ENCODE results near the gene GP1BB. TPM values are rescaled to one million over a fixed set of nuclear protein-coding genes. Genes with fewer than 3 reads are reported as not detected.

Gene GP1BB
- total and polyA plus RNA-seq, 2 donors (not counting 3 experiments of a cell fraction or from before 2014, with no cell fraction given) = 1.7 to 6.2 TPM

- ChIA-PET POLR2A (no interaction called here), CTCF (interaction anchor here (0.5 to 5.5 kb wide), 73 partner anchors 9 to 430 kb away, joined by 3 to 372 read pairs (median 6); partner anchors contain the start of genes COMT, GNB1L, RTL10 and TANGO2)
- no peak overlapping the region for H3K9ac ChIP-seq (replicated peaks; ENCODE audit: extremely low read depth, insufficient read depth, low read length)
- no peak for DNase-seq (ENCODE audit: low read depth, low spot score)
- no peak for FAIRE-seq
- no TSS peak for BruUV-seq (replicated peaks)
- H3K4me1 ChIP-seq (ENCODE audit: control insufficient read depth, extremely low read depth, insufficient read depth, low read length) = peaks cover 3% of the 10 kb centered on the region
- intact Hi-C loops (cut with micrococcal nuclease) (loop anchor here (1.0 to 2.0 kb wide), 6 partner anchors 37 to 283 kb away; partner anchors contain the start of genes GNB1L and RTL10), dilution Hi-C loops (cut with MboI; ENCODE audit: extremely low pct_ligation_motif_present, low sequenced_read_pairs) (no loop called here)
- no peaks in the 10 kb centered on the region for H3K79me2 ChIP-seq (ENCODE audit: control insufficient read depth, insufficient read depth, low read length)
- no peaks in the 10 kb centered on the region for H3K9me3 ChIP-seq (replicated peaks; ENCODE audit: control insufficient read depth, insufficient read depth, low read length)
- peak overlapping the region; percentile 90 for H2AFZ ChIP-seq (ENCODE audit: low read depth, low read length)
- no peak overlapping the region for H3K4me2 ChIP-seq (ENCODE audit: insufficient read depth, low read length)
- no peak for TF ChIP-seq POLR2A (IDR thresholded peaks at IDR 0.05; ENCODE audit: low read depth, low read length)
- TF ChIP-seq EZH2 (IDR thresholded peaks at IDR 0.05; ENCODE audit: borderline replicate concordance, low read depth, low read length, severe bottlenecking) = no peak
- TF ChIP-seq, protein P1, sequence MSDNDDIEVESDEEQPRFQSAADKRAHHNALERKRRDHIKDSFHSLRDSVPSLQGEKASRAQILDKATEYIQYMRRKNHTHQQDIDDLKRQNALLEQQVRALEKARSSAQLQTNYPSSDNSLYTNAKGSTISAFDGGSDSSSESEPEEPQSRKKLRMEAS (IDR thresholded peaks at IDR 0.05; ENCODE audit: insufficient read depth, insufficient read length) = no peak
- TF ChIP-seq GATA2 (IDR thresholded peaks at IDR 0.05; ENCODE audit: insufficient read depth, insufficient read length, low read depth, low read length) = no peak
- TF ChIP-seq POLR2AphosphoS5 (IDR thresholded peaks at IDR 0.05; ENCODE audit: insufficient read depth, low read depth, low read length) = no peak
- no peak for TF ChIP-seq MYC (IDR thresholded peaks at IDR 0.05; ENCODE audit: low read depth, low read length)
- TF ChIP-seq CTCF (IDR thresholded peaks at IDR 0.05; ENCODE audit: extremely low read depth in 1 of 2, insufficient read depth in 1 of 2, low read depth in 1 of 2, low read length in 2 of 2) = no peak
- TF ChIP-seq FOS (IDR thresholded peaks at IDR 0.05; ENCODE audit: borderline replicate concordance, insufficient read depth, low read length) = no peak
- TF ChIP-seq JUN (IDR thresholded peaks at IDR 0.05; ENCODE audit: borderline replicate concordance, insufficient read depth, insufficient read length, low read depth) = no peak
- H3K36me3 ChIP-seq (ENCODE audit: control insufficient read depth in 2 of 2, extremely low read depth in 1 of 2, insufficient read depth in 2 of 2, low read length in 2 of 2) = no peaks in the 10 kb centered on the region
- H4K20me1 ChIP-seq (replicated peaks; ENCODE audit: control insufficient read depth, extremely low read depth, insufficient read depth, low read length) = no peaks in the 10 kb centered on the region
- no peaks in the 10 kb centered on the region for H3K27me3 ChIP-seq (ENCODE audit: control insufficient read depth in 2 of 2, insufficient read depth in 2 of 2, low read length in 2 of 2)
- H3K4me3 ChIP-seq (replicated peaks in 1 of 3; ENCODE audit: insufficient read depth in 1 of 3, low read depth in 1 of 3, low read length in 3 of 3) = no peak overlapping the region
- no peak overlapping the region for H3K27ac ChIP-seq (ENCODE audit: insufficient read depth, low read depth, low read length)
- no peaks in the 10 kb centered on the region for H3K9me1 ChIP-seq (replicated peaks; ENCODE audit: control insufficient read depth, extremely low read depth, insufficient read depth, low read length)
Observed at GRCh38 chr22:19730198-19730597, 6.9 kb downstream of the GP1BB start.

All from endothelial cell of umbilical vein (primary cell).